ENCODE measurements around the gene FAM24B.

FAM24B gene

GRCh38 chr10:122802282-122802681 lies 77.1 kb downstream of the FAM24B start:
- no peak for TF ChIP-seq CTCF (IDR thresholded peaks at IDR 0.05; ENCODE audit: low read depth, low read length)
- in situ Hi-C loops (cut with HindIII; ENCODE audit: low sequenced_read_pairs) = no loop called here
- no peak overlapping the region for H3K4me3 ChIP-seq (ENCODE audit: low read depth, low read length)
- DNase-seq (ENCODE audit: low read depth, low spot score) = no peak
